OCI-LY1 (cell line): ENCODE measurements around the gene PLCB4.

ENCODE experiments used
- H2AFZ ChIP-seq: fragments of 200-600 bp; sonication (generic), shearing (Covaris generic); 2 replicates; pipeline ENCODE4 v1.6.0; 2014; ENCODE audit warnings: antibody characterized with exemption, mild to moderate bottlenecking, low read length
- H3F3A ChIP-seq: fragments of 200-600 bp; sonication (generic), shearing (Covaris generic); 2 replicates; pipeline ENCODE4 v1.6.0; 2014; ENCODE audit warnings: mild to moderate bottlenecking, antibody characterized with exemption, low read length, moderate library complexity; ENCODE audit not compliant: insufficient read depth
- H3K27ac ChIP-seq: fragments of 200-600 bp; sonication (generic); 2 replicates; pipeline ENCODE4 v1.5.1; 2014; ENCODE audit warnings: low read length, mixed run types, mild to moderate bottlenecking, low read depth; ENCODE audit not compliant: poor library complexity, severe bottlenecking
- H3K27me3 ChIP-seq: fragments of 200-600 bp; sonication (generic); 2 replicates; pipeline ENCODE4 v1.6.0; 2014; ENCODE audit warnings: antibody characterized with exemption, mild to moderate bottlenecking, low read length, moderate library complexity; ENCODE audit not compliant: insufficient read depth
- H3K36me3 ChIP-seq: fragments of 200-600 bp; sonication (generic); 2 replicates; pipeline ENCODE4 v1.6.1; 2014; ENCODE audit warnings: mild to moderate bottlenecking, antibody characterized with exemption, low read length, moderate library complexity, mixed read lengths; ENCODE audit not compliant: insufficient read depth
- H3K4me1 ChIP-seq: fragments of 200-600 bp; sonication (generic); 2 replicates; pipeline ENCODE4 v1.5.1; 2014; ENCODE audit warnings: mild to moderate bottlenecking, low read length, moderate library complexity; ENCODE audit not compliant: insufficient read depth, severe bottlenecking
- H3K4me2 ChIP-seq: fragments of 200-600 bp; sonication (generic), shearing (Covaris generic); 2 replicates; pipeline ENCODE4 v1.6.1; 2014; ENCODE audit warnings: low read length
- H3K4me3 ChIP-seq: fragments of 200-600 bp; sonication (generic); 2 replicates; pipeline ENCODE4 v1.5.1; 2014; ENCODE audit warnings: low read length, low read depth, mild to moderate bottlenecking, mixed read lengths; ENCODE audit not compliant: poor library complexity, severe bottlenecking
- H3K79me2 ChIP-seq: fragments of 200-600 bp; shearing (Covaris generic); 2 replicates; pipeline ENCODE4 v1.6.1; 2016; ENCODE audit warnings: mixed run types, low read length, mixed read lengths; ENCODE audit not compliant: insufficient read depth
- H3K9ac ChIP-seq: fragments of 200-600 bp; sonication (generic), shearing (Covaris generic); 2 replicates; pipeline ENCODE4 v1.6.1; 2014; ENCODE audit warnings: mild to moderate bottlenecking, low read length, mixed read lengths
- H3K9me2 ChIP-seq: fragments of 200-600 bp; sonication (generic), shearing (Covaris generic); 2 replicates; pipeline ENCODE4 v1.6.1; 2014; ENCODE audit warnings: low read depth, mild to moderate bottlenecking, low read length, mixed read lengths
- H3K9me3 ChIP-seq: fragments of 200-600 bp; shearing (Covaris generic); 2 replicates; pipeline ENCODE4 v1.6.1; 2014; ENCODE audit warnings: low read length, mixed read lengths
- H4K20me1 ChIP-seq: fragments of 200-600 bp; sonication (generic), shearing (Covaris generic); 2 replicates; pipeline ENCODE4 v1.6.0; 2016; ENCODE audit warnings: mild to moderate bottlenecking, low read length; ENCODE audit not compliant: insufficient read depth
- CTCF ChIP-seq: fragments of 200-600 bp; sonication (generic), shearing (Covaris generic); IDR thresholded peaks from 2 replicates; pipeline ENCODE4 v1.5.1; 2017; ENCODE audit warnings: mild to moderate bottlenecking, antibody characterized with exemption, low read length, moderate library complexity, mixed read lengths
- EZH2 ChIP-seq: fragments of 200-600 bp; sonication (generic), shearing (Covaris generic); IDR thresholded peaks from 2 replicates; pipeline ENCODE4 v1.8.0; 2017; ENCODE audit warnings: borderline replicate concordance, mixed run types, mild to moderate bottlenecking, antibody characterized with exemption, low read length, moderate library complexity, mixed read lengths

PLCB4 gene

GRCh38 chr20:9059931-9060330 is 9.0 kb upstream of the PLCB4 start:
- Histone ChIP-seq H3K9me2 (no peaks in the 10 kb centered on the region), H3K4me1 (no peaks in the 10 kb centered on the region), H3K79me2 (no peaks in the 10 kb centered on the region), H3K27ac (no peak overlapping the region), H4K20me1 (no peaks in the 10 kb centered on the region), H2AFZ (no peak overlapping the region), H3F3A (no peaks in the 10 kb centered on the region), H3K36me3 (no peaks in the 10 kb centered on the region), H3K4me2 (no peak overlapping the region), H3K9me3 (no peaks in the 10 kb centered on the region), H3K27me3 (no peaks in the 10 kb centered on the region), H3K9ac (no peak overlapping the region), H3K4me3 (no peak overlapping the region)
- TF ChIP-seq CTCF (no peak), EZH2 (no peak)

- Histone ChIP-seq H2AFZ (no peak overlapping the region), H3K27ac (no peak overlapping the region), H3K36me3 (no peaks in the 10 kb centered on the region), H3K79me2 (no peaks in the 10 kb centered on the region), H3K9ac (no peak overlapping the region), H4K20me1 (no peaks in the 10 kb centered on the region), H3K4me2 (no peak overlapping the region), H3K27me3 (no peaks in the 10 kb centered on the region), H3K4me1 (no peaks in the 10 kb centered on the region), H3K9me3 (no peaks in the 10 kb centered on the region), H3K4me3 (no peak overlapping the region), H3F3A (no peaks in the 10 kb centered on the region), H3K9me2 (no peaks in the 10 kb centered on the region)
- TF ChIP-seq CTCF, result no peak
- TF ChIP-seq EZH2, result no peak
These were observed 7.5 kb upstream of the PLCB4 start for GRCh38 chr20:9061434-9061833.

GRCh38 chr20:9062066-9062465 is 6.8 kb upstream of the PLCB4 start:
- Histone ChIP-seq H3K4me1 (no peaks in the 10 kb centered on the region), H3F3A (no peaks in the 10 kb centered on the region), H2AFZ (no peak overlapping the region), H3K4me3 (no peak overlapping the region), H3K9ac (no peak overlapping the region), H3K27ac (no peak overlapping the region), H3K9me3 (no peaks in the 10 kb centered on the region), H4K20me1 (no peaks in the 10 kb centered on the region), H3K79me2 (no peaks in the 10 kb centered on the region), H3K4me2 (no peak overlapping the region), H3K9me2 (no peaks in the 10 kb centered on the region), H3K36me3 (no peaks in the 10 kb centered on the region), H3K27me3 (no peaks in the 10 kb centered on the region)
- no peak for TF ChIP-seq CTCF
- TF ChIP-seq EZH2, result no peak
